T-cell (primary cell): ENCODE results near the gene VPREB1. TPM values are rescaled to one million over a fixed set of nuclear protein-coding genes. Genes with fewer than 3 reads are reported as not detected.
"Not testable (repeated sequence)": the region's sequence is repeated elsewhere in the genome, so short reads cannot be mapped to it uniquely, and the experiment has no call there.

Source experiments
- ATAC-seq, 4 experiments: fragments of 200-7000 bp in 3 of 4; fragments of 150-1000 bp in 1 of 4; cut with Tn5 transposase; replicated peaks in 1 of 4; 1 replicate in 3 of 4; 2 replicates in 1 of 4; pipeline ENCODE4 v1.10.0; 2021; ENCODE audit warnings: moderate library complexity in 3 of 4, mild to moderate bottlenecking in 2 of 4, moderate number of reproducible peaks in 1 of 4
- CTCF ChIA-PET, 2 donors: fragments of 300-600 bp; sonication (Branson Sonifier 250); formaldehyde crosslinking; loops; one replicate each; lab custom pipeline; 2022; ENCODE audit warnings: antibody characterized with exemption in 2 of 2; lab: Charles Lee
- POLR2A ChIA-PET, 2 donors: fragments of 300-600 bp; sonication (Branson Sonifier 250); formaldehyde crosslinking; loops; one replicate each; lab custom pipeline; 2022; ENCODE audit warnings: antibody characterized with exemption in 2 of 2; lab: Charles Lee
- DNase-seq, 35 experiments: peaks; one replicate each; pipeline versions ENCODE4 v3.0.0 to v3.0.0-alpha.2; 2013 to 2023
- H3K27ac ChIP-seq: one replicate; pipeline ENCODE4 v1.5.1; 2013; ENCODE audit warnings: low read length
- H3K27me3 ChIP-seq, 2 experiments: replicated peaks in 1 of 2; 1 replicate in 1 of 2; 2 replicates in 1 of 2; pipeline versions ENCODE4 v1.6.1 to v1.7.0; 2013; ENCODE audit warnings: low read length in 1 of 2, mixed read lengths in 1 of 2; ENCODE audit not compliant: control insufficient read depth in 2 of 2, insufficient read depth in 2 of 2; ENCODE audit errors: extremely low read depth in 1 of 2
- H3K36me3 ChIP-seq, 2 donors: 1 replicate in 1 of 2; 2 replicates in 1 of 2; pipeline versions ENCODE4 v1.6.1 to v1.7.0; 2013; ENCODE audit warnings: low read length in 1 of 2; ENCODE audit not compliant: control insufficient read depth in 2 of 2, insufficient read depth in 1 of 2; ENCODE audit errors: extremely low read depth in 1 of 2
- H3K4me1 ChIP-seq, 2 experiments: 1 replicate in 1 of 2; 2 replicates in 1 of 2; pipeline versions ENCODE4 v1.6.1 to v1.7.0; 2013; ENCODE audit warnings: low read length in 2 of 2, mixed read lengths in 1 of 2; ENCODE audit not compliant: insufficient read depth in 2 of 2, control insufficient read depth in 1 of 2; ENCODE audit errors: extremely low read depth in 1 of 2
- H3K4me3 ChIP-seq, 2 donors: 1 replicate in 1 of 2; 2 replicates in 1 of 2; pipeline versions ENCODE4 v1.5.1 to v1.7.0; 2013; ENCODE audit warnings: mild to moderate bottlenecking in 2 of 2, low read length in 1 of 2, moderate library complexity in 1 of 2; ENCODE audit not compliant: control insufficient read depth in 1 of 2; ENCODE audit errors: extremely low read depth in 1 of 2
- H3K9me3 ChIP-seq: 2 replicates; pipeline ENCODE4 v1.7.0; 2013
- H3K27ac Mint-ChIP-seq, 2 donors: one replicate each; pipeline ENCODE4 v1.8.0; 2020 to 2021; ENCODE audit warnings: mild to moderate bottlenecking in 2 of 2, mixed read lengths in 2 of 2
- H3K27me3 Mint-ChIP-seq, 2 donors: one replicate each; pipeline ENCODE4 v1.8.0; 2021 to 2022; ENCODE audit warnings: mixed read lengths in 2 of 2
- H3K36me3 Mint-ChIP-seq: one replicate; pipeline ENCODE4 v1.8.0; 2021; ENCODE audit warnings: mixed read lengths
- H3K4me1 Mint-ChIP-seq, 3 donors: one replicate each; pipeline ENCODE4 v1.8.0; 2020 to 2022; ENCODE audit warnings: mixed read lengths in 3 of 3, mild to moderate bottlenecking in 1 of 3
- H3K4me3 Mint-ChIP-seq, 3 donors: one replicate each; pipeline ENCODE4 v1.8.0; 2020 to 2022; ENCODE audit warnings: mild to moderate bottlenecking in 3 of 3, mixed read lengths in 3 of 3, moderate library complexity in 3 of 3
- H3K9me3 Mint-ChIP-seq, 3 donors: one replicate each; pipeline ENCODE4 v1.8.0; 2020 to 2022; ENCODE audit warnings: mixed read lengths in 3 of 3
- WGBS: methylation state at CpG from one replicate; pipeline ENCODE4 v1.1.5; 2013; ENCODE audit warnings: missing lambda C conversion rate; ENCODE audit not compliant: insufficient coverage; 5-methylcytosine and 5-hydroxymethylcytosine counted together
- total RNA-seq, 35 experiments: library from RNA in 6 of 35; stranded (reverse) in 6 of 35; fragments of 120-200 nt in 1 of 35; gene quantifications; one replicate each; pipeline versions ENCODE4 v1.2.1 to v1.2.4 and lab custom pipeline; 2013 to 2026

The VPREB1 gene
- total RNA-seq, 5 donors from 2014 or later (not counting 1 experiment from before 2014, with no cell fraction given) = not detected

DNA sequence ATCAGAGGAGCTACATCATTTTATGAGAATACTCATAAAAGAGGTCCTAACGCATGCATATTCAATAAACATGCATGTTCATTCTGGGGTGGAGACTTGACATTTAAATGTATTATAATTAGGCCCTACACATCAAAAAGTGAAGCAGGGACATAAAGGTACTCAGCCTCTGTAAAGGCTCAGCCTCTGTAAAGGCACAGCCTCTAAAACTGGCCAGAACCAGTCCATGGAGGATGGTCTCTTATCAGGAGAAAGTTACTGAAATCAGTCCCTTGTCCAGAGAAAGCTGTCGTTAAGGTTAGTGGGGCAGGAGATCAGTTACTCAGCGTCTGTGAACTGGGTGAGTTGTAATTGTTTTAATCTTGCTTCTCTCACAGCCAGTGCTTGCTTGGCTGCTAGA, 19.2 kb downstream of the VPREB1 start:
- H3K4me1 Mint-ChIP-seq, ATAC-seq, H3K27ac Mint-ChIP-seq, H3K9me3 Mint-ChIP-seq, H3K36me3 Mint-ChIP-seq, H3K9me3 ChIP-seq, POLR2A ChIA-PET, H3K27me3 Mint-ChIP-seq, H3K36me3 ChIP-seq, H3K4me1 ChIP-seq, DNase-seq, H3K27me3 ChIP-seq, H3K4me3 Mint-ChIP-seq, H3K27ac ChIP-seq, H3K4me3 ChIP-seq, CTCF ChIA-PET: not testable (repeated sequence)
- WGBS = no CpG with 5 or more reads among the region's 3 CpGs

DNA sequence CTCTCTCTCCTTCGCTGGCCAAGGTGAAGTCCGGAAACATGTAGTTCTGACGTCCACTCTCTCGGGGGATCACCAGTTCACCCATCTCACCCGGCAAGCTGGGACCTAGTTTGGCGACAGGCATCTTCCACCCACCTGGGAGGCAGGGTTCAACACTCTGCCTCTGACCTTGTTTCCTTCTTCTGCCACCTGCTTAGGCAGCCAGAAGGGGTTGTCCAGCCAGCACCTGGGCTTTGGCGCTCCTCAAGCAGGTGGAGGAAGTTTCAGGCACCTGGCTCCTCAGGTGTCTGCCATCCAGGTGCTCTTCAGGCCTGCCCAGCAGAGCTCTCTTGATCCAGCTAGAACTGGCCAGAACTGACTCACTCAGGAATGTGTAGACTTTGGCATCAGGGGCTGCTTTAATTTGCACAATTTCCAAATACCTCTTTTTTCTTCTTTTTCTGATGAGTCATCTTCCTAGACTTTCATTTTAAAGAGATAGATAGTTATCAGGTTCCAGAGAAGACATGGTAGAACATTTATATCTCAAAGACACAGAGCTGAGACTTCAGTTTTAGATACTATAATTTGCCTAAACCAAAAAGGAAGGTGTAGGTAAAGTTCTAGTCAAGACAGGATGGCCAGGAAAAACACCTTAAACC, 25.6 kb downstream of the VPREB1 start:
- H3K27me3 ChIP-seq, H3K4me3 Mint-ChIP-seq, H3K27ac ChIP-seq, H3K4me3 ChIP-seq, CTCF ChIA-PET, DNase-seq, H3K27ac Mint-ChIP-seq, H3K9me3 Mint-ChIP-seq, H3K36me3 Mint-ChIP-seq, H3K27me3 Mint-ChIP-seq, H3K36me3 ChIP-seq, ATAC-seq, H3K9me3 ChIP-seq, H3K4me1 ChIP-seq, H3K4me1 Mint-ChIP-seq, POLR2A ChIA-PET: not testable (repeated sequence)
- no CpG with 5 or more reads among the region's 7 CpGs for WGBS

DNA sequence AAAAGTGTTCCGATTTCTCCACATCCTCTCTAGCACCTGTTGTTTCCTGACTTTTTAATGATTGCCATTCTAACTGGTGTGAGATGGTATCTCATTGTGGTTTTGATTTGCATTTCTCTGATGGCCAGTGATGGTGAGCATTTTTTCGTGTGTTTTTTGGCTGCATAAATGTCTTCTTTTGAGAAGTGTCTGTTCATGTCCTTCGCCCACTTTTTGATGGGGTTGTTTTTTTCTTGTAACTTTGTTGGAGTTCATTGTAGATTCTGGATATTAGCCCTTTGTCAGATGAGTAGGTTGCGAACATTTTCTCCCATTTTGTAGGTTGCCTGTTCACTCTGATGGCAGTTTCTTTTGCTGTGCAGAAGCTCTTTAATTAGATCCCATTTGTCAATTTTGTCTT, 32.8 kb downstream of the VPREB1 start:
- ATAC-seq, CTCF ChIA-PET: not testable (repeated sequence)

DNA sequence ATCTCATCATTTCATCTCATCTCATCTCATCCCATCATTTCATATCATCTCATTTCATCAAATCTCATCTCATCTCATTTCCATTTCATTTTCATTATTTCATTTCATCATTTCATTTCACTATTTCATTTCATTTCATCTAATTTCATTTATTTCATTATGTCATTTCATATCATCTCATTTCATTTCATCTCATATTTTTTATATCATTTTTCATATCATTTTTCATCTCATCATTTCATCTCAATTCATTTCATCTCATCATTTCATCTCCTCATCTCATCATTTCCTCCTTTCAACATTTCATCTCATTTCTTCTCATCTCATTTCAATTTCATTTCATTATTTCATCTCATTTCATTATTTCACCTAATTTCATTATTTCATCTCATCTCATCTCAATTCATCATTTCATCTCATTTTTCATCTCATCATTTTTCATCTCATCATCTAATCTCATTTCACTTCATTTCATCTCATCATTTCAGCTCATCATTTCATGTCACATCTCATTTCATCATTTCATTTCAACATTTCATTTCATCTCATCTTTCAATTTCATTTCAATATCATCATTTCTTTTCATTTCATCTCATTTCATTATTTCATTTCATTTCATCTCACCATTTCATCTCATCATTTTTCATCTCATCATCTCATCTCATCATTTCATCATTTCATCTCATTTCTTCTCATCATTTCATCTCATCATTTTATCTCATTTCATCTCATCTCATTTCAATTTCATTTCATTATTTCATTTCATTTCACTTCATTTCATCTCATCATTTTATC, 40.6 kb downstream of the VPREB1 start:
- H3K27ac Mint-ChIP-seq, H3K27me3 ChIP-seq, H3K9me3 ChIP-seq, POLR2A ChIA-PET, H3K27me3 Mint-ChIP-seq, H3K4me1 ChIP-seq, H3K4me3 ChIP-seq, H3K36me3 Mint-ChIP-seq, DNase-seq, H3K4me1 Mint-ChIP-seq, CTCF ChIA-PET, H3K4me3 Mint-ChIP-seq, H3K9me3 Mint-ChIP-seq, ATAC-seq, H3K36me3 ChIP-seq, H3K27ac ChIP-seq: not testable (repeated sequence)

More for the DNA sequence above, 32.8 kb downstream of the VPREB1 start:
- H3K4me1 ChIP-seq, H3K27ac Mint-ChIP-seq, DNase-seq, POLR2A ChIA-PET, H3K9me3 ChIP-seq, H3K9me3 Mint-ChIP-seq, H3K36me3 Mint-ChIP-seq, H3K4me1 Mint-ChIP-seq, H3K4me3 Mint-ChIP-seq, H3K27me3 ChIP-seq, H3K27ac ChIP-seq, H3K27me3 Mint-ChIP-seq, H3K4me3 ChIP-seq, H3K36me3 ChIP-seq: not testable (repeated sequence)
- no CpG with 5 or more reads among the region's 4 CpGs for WGBS

DNA sequence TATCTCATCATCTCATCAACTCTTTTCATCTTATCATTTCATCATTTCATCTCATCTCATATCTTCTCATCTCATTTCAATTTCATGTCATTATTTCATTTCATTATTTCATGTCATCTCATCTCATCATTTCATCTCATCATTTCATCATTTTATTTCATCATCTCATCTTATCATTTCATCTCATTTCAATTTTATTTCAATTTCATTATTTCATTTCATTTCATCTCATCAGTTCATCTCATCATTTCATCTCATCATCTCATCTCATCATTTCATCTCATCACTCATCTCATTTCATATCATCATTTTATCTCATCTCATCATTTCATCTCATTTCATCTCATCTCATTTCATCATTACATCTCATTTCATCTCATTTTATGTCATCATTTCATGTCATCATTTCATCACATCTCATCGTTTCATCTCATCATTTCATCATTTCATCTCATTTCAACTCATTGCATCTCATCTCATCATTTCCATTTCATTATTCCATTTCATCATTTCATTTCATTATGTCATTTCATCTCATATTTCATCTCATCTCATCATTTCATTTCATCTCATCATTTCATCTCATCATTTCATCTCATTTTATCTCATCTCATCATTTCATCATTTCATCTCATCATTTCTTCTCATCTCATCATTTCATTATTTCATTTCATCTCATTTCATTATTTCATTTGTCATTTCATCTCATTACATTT, 42.0 kb downstream of the VPREB1 start:
- H3K9me3 ChIP-seq, CTCF ChIA-PET, H3K4me3 ChIP-seq, H3K27ac Mint-ChIP-seq, H3K9me3 Mint-ChIP-seq, ATAC-seq, H3K4me3 Mint-ChIP-seq, H3K36me3 Mint-ChIP-seq, H3K4me1 Mint-ChIP-seq, DNase-seq, H3K27ac ChIP-seq, POLR2A ChIA-PET, H3K4me1 ChIP-seq, H3K27me3 ChIP-seq, H3K36me3 ChIP-seq, H3K27me3 Mint-ChIP-seq: not testable (repeated sequence)
- WGBS = 100% methylated on average over 1 of the region's 1 CpG

DNA sequence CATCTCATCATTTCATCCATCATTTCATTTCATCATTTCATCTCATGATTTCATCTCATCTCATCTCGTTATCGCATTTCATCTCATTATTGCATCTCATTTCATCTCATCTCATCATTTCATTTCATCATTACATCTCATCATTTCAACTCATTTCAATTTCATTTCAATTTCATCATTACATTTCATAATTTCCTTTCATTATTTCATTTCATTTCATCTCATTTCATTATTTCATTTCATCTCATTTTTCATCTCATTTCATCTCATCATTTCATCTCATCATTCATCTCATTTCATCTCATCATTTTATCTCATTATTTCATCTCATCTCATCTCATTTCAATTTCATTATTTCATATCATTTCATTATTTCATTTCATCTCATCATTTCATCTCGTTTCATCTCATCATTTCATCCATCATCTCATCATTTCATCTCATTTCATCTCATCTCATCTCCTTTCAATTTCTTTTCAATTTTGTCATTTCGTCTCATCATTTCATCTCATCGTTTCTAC, 42.6 kb downstream of the VPREB1 start:
- POLR2A ChIA-PET, H3K27me3 Mint-ChIP-seq, H3K27ac Mint-ChIP-seq, H3K4me3 Mint-ChIP-seq, H3K4me1 ChIP-seq, H3K27ac ChIP-seq, H3K9me3 Mint-ChIP-seq, H3K36me3 Mint-ChIP-seq, CTCF ChIA-PET, H3K4me3 ChIP-seq, H3K9me3 ChIP-seq, H3K36me3 ChIP-seq, ATAC-seq, H3K4me1 Mint-ChIP-seq, DNase-seq, H3K27me3 ChIP-seq: not testable (repeated sequence)
- 93% methylated on average over 3 of the region's 5 CpGs for WGBS
